IPS-18c (cell line): ENCODE results near the gene IKBKE.

ENCODE experiments used
- H3K4me3 ChIP-seq: 2 replicates; pipeline ENCODE4 v1.7.0; 2013; ENCODE audit warnings: low read depth, mild to moderate bottlenecking, low read length, moderate library complexity; ENCODE audit not compliant: insufficient read depth
- H3K9me3 ChIP-seq: one replicate; pipeline ENCODE4 v1.6.1; 2013; ENCODE audit warnings: mild to moderate bottlenecking, low read length, moderate library complexity; ENCODE audit not compliant: control insufficient read depth, insufficient read depth

The IKBKE gene

DNA sequence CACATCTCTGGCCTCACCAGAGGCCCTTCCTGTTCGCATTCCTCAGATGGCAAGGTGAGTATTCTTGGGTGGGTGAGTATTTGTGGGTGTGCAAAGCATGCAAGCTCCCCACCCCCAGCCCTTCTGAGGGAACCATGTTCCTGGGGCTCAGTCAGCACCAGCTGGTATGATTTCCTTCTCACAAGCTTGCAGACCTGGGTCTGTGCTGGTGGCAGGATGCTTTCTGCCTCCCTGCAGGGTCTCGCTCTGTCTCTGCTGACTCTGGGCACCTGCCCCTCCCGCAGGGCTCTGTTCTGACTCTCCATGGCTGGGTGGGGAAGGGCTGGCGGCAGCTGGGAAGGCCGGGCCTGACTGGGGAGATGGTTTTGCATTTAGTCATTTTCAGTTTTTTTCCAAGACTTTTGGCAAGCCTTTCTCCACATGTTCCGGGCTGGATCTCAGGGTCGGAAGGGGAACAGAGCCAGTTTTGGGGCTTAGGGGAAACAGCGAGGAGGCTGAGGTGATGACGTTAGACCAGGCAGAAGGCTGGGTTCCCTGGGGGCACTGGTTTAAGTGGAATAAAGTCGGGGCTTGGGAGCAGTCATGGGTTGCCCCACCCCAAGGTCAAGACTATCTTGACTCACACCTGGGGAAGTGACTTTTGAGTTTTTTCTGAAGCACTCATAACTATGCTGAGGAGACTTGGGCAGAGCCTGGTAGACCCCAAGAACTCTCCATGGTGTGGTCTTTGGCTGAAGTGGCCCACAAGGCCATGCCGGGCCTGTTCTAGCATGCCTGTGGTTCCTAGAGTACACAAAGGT, 43.2 kb downstream of the IKBKE start:
- Histone ChIP-seq H3K4me3 (no peak overlapping the region), H3K9me3 (no peaks in the 10 kb centered on the region)

DNA sequence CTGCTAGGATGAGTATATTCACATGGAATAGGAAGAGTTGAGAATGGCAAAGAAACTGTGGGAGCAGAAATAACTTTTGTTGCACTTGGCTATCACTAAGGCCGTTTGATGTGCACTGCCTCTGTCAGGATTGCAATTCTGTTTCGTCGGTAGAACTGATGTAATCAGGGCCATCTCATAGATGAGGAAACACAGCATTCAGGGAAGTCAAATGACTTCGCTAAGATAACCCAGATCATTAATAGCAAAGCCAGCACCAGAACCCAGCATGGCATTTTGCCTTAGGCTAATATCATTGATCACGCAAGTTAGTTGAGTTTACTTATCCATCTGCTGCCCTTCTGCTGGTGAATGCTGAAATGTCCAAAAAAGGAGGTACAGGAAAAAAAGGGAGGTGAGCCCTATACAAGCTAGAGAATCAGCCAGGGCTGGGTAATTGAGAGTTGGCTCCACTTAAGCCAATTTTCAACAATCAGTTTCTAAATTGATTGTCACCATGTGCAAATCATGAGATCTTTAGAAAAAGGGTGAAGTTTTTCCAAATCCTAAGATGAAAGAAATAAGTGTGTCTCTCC, 44.6 kb downstream of the IKBKE start:
- Histone ChIP-seq H3K9me3 (no peaks in the 10 kb centered on the region), H3K4me3 (no peak overlapping the region)

GRCh38 chr1:206516728-206516990, 46.4 kb downstream of the IKBKE start:
- H3K4me3 ChIP-seq: no peak overlapping the region
- H3K9me3 ChIP-seq: no peaks in the 10 kb centered on the region

GRCh38 chr1:206517784-206518183, 47.5 kb downstream of the IKBKE start:
- Histone ChIP-seq H3K4me3 (no peak overlapping the region), H3K9me3 (no peaks in the 10 kb centered on the region)

DNA sequence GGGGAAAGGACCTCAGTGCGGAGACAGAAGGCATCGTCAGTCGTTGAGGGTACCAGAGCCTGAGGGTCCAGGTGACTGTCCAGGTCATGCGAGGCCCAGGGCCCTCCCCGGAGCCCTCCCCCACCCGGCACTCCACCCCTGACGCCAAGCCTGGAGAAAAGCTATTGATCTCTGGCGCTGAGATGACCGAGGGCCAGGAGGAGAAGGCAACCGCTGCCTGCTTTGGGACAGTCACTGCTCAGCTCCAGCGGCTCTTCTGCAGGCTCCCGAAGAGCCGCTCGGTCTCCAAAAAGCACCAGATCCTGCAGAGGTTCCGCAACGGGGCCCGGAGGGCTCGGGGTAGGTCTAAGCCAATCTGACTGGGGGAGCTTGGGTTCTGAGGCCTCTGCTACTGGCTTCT, 47.9 kb downstream of the IKBKE start:
- H3K9me3 ChIP-seq: no peaks in the 10 kb centered on the region

GRCh38 chr1:206518743-206519142, 48.5 kb downstream of the IKBKE start:
- H3K9me3 ChIP-seq: no peaks in the 10 kb centered on the region
- no peak overlapping the region for H3K4me3 ChIP-seq

More for the DNA sequence above, 47.9 kb downstream of the IKBKE start:
- no peak overlapping the region for H3K4me3 ChIP-seq

DNA sequence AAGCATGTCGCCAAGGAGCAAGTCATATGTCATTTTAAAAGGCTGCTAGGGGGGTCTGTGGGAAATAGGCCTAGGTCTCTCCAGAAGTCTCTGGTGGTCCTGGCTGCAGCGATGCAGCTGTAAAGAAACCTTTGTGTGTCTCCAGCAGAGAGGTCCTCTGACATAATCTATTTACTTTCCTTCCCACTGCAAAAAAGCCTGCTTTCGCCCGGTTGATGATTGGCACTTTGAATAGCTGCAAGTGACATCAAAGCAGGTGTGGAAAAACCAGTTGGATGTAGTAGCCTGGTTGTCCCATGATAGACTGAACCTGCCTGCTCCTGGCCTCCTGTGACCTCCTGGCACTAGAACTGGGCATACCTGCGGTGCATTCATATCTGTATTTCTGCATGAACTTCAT, 50.9 kb downstream of the IKBKE start:
- no peak overlapping the region for H3K4me3 ChIP-seq
- no peaks in the 10 kb centered on the region for H3K9me3 ChIP-seq

DNA sequence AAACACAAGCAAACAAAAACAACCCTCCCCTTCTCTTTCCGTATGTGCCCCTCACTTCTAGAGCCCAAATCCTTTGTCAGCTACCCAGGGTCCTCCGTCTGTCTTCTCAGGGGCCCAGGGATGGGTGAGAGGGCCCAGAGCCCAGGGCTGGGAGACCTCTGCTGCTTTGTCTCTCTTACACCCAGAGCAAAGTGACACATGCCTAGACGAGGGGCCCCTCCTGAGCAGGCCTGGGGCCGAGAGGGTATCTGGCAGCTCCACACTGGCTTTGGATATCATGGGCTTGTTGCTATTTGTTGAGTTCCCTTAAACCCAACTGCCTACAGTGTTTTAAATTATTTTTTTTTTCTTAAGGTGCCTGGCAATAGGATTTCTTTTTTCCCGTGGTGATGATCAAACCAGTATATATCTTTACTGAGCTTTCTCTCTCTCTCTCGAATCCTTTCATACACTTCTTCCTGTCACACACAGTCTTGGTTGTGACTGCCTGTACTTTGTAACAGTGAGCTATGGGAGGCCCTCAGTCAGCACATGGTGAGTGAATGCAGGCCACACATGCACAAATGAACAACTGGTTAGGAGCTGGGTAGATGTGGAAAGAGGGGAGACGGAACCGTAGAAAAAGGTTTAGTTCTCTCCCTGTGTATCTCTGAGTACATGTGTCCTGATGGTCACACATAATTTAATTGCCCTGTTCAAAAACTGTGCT, 51.6 kb downstream of the IKBKE start:
- no peak overlapping the region for H3K4me3 ChIP-seq
- no peaks in the 10 kb centered on the region for H3K9me3 ChIP-seq

DNA sequence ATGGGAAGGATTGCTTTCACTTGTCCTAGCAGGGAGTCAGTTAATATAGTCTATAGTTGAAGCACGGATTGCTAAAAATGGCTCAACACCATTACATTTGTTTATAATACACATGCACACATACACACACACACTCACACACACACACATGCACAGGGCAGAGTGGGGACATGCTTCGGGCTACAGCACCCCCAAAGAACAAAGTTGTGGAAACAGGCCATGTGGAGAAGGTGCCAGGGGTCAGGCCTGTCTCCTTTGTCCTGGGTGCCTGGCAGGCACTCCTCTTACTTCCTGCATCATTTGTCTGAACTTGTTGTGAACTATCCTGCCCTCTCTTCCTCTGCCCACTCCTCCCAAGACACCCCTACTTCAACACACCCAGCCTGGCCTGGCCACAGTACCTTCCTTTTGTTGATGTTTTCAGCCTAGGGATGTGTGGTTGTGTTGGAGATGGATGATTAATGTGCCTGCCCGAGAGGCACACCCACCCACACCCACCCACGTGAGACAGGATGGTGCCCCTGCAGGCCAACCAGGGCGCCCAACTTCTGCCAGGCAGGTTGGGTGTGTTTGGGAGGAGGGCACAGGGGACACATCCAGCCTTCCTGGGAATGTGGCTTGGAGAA, 54.6 kb downstream of the IKBKE start:
- Histone ChIP-seq H3K9me3 (no peaks in the 10 kb centered on the region), H3K4me3 (no peak overlapping the region)

DNA sequence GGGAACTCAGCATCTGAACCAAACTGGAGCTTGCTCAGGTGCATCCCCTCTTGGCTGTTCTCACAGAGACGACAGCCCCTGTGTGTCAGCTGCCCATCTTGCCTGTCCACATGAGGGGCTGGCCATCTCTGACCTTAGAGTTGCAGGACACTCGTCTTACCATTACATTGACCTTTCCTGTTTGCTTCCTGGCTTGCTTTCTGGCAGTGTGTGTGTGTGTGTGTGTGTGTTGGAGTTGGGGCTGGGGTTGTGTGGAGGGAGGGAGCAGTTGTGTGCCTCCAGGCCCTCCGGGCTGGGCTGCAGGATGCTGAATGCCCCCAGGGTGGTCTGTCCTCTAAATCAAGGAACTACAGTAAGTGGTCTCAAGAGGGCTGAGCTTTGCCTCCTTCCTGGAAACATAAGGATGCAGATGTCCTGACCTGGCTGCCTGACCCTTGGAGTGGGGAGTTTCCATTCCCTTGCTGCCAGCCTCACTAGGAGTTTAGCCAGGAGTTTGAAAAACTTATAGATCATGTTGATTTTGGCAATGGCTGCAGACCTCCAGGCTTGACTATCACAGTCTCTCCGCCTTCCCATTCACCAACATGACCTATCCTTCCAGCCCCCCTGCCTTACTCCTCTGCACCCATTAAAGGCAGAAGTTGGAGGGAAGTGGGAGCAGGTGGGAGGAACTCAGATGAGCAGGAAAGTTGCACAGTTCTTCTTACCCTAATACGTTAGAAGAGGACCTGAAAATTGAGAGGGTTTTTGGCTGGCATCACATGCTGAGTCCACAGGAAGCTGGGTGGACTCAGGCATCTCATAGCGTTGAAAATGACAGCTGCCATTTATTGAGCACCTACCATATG, 56.0 kb downstream of the IKBKE start:
- H3K4me3 ChIP-seq: no peak overlapping the region
- H3K9me3 ChIP-seq: no peaks in the 10 kb centered on the region

- Histone ChIP-seq H3K9me3 (no peaks in the 10 kb centered on the region), H3K4me3 (no peak overlapping the region)
These were observed 59.1 kb downstream of the IKBKE start for GRCh38 chr1:206529425-206529824.

DNA sequence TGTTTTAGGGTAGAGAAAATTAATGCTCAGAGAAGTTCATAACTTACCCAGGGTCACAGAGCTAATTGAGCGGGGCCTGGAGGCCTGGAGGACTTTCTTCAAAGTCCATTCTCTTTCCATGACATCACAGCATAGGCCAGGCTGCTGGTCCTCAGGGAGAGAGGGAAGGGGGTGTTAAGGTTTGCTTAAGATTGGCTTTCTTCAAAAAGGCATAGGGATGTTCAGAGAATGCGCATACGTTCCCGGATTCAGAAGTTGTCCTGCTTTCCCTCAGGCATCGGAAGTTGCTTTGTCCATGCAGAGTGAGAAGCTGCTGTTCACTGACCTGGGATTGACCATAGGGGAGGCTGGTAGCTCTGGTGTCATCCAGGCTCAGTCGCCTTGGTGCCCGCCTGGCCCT, 62.1 kb downstream of the IKBKE start:
- Histone ChIP-seq H3K9me3 (no peaks in the 10 kb centered on the region), H3K4me3 (no peak overlapping the region)

- no peak overlapping the region for H3K4me3 ChIP-seq
- H3K9me3 ChIP-seq: no peaks in the 10 kb centered on the region
These were observed 64.3 kb downstream of the IKBKE start for GRCh38 chr1:206534552-206534951.

- Histone ChIP-seq H3K4me3 (no peak overlapping the region), H3K9me3 (no peaks in the 10 kb centered on the region)
These were observed 65.5 kb downstream of the IKBKE start for GRCh38 chr1:206535853-206536188.

GRCh38 chr1:206537141-206537540, 66.9 kb downstream of the IKBKE start:
- H3K9me3 ChIP-seq: no peaks in the 10 kb centered on the region

DNA sequence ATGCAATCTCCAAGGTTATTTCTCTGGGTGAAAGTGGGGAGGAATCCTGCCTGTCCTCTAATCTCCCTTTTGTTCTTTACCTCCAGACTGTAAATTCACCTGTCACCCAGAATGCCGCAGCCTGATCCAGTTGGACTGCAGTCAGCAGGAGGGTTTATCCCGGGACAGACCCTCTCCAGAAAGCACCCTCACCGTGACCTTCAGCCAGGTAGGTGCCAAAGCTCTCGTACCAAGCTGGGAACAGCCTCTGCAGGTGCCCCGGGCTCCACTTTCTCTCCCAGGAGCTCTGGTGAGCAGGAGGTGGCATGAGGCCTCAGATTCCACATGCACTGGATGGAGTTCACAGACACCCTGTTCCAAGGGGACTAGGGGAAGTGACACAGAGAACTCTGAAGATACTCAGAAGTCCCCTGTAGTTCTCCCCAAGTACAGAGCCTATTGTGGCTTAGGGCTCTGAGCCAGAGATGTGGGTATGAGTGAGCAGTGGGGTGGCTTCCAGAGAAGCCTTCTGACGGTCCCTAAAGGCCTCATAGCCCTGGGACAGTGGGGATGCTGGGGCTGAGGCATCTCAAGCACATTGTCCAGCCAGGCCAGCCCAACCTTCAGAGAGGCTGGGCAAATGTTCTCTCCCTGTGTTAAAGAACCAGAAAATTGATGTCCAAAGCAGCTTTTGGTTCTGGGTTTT, 68.0 kb downstream of the IKBKE start:
- no peaks in the 10 kb centered on the region for H3K9me3 ChIP-seq
- H3K4me3 ChIP-seq: no peak overlapping the region

More at GRCh38 chr1:206537141-206537540, 66.9 kb downstream of the IKBKE start:
- H3K4me3 ChIP-seq: no peak overlapping the region
